Left lung (tissue), 10 donors: Measurements from ENCODE around the gene GTF2IRD1. TPM values are rescaled to one million over a fixed set of nuclear protein-coding genes. Genes with fewer than 3 reads are reported as not detected.
"Not testable (repeated sequence)": the region's sequence is repeated elsewhere in the genome, so short reads cannot be mapped to it uniquely, and the experiment has no call there.

Source experiments
- ATAC-seq: fragments of 200-7000 bp; cut with Tn5 transposase; one replicate; pipeline ENCODE4 v1.9.1; 2020; ENCODE audit warnings: moderate library complexity
- DNase-seq, 4 donors: peaks; one replicate each; pipeline ENCODE4 v3.0.0-alpha.2; 2013 to 2020
- H3K27ac ChIP-seq, 2 donors: fragments of 200-600 bp; sonication (generic) in 1 of 2; one replicate each; pipeline versions ENCODE4 v1.5.0 to v1.8.0; 2020 to 2021
- H3K27me3 ChIP-seq, 2 donors: fragments of 200-600 bp; sonication (generic) in 1 of 2; one replicate each; pipeline versions ENCODE4 v1.5.0 to v1.8.0; 2020 to 2021
- H3K36me3 ChIP-seq, 2 donors: fragments of 200-600 bp; sonication (generic) in 1 of 2; one replicate each; pipeline versions ENCODE4 v1.5.0 to v1.8.0; 2020 to 2021
- H3K4me1 ChIP-seq, 2 donors: fragments of 200-600 bp; one replicate each; pipeline ENCODE4 v1.8.0; 2021
- H3K4me3 ChIP-seq, 2 donors: fragments of 200-600 bp; sonication (generic) in 1 of 2; one replicate each; pipeline versions ENCODE4 v1.5.0 to v1.8.0; 2020 to 2021; ENCODE audit warnings: mild to moderate bottlenecking in 1 of 2
- H3K9me3 ChIP-seq, 2 donors: fragments of 200-600 bp; sonication (generic) in 1 of 2; one replicate each; pipeline versions ENCODE4 v1.5.0 to v1.8.0; 2020 to 2021
- CTCF ChIP-seq, 2 donors: fragments of 200-600 bp; sonication (generic) in 1 of 2; IDR thresholded peaks; one replicate each; pipeline versions ENCODE4 v1.5.0 to v1.8.0; 2021; ENCODE audit warnings: antibody characterized with exemption in 2 of 2
- intact Hi-C, 2 donors: fragments of 100-400 bp; cut with DNase I; formaldehyde crosslinking; loops; one replicate each; pipeline versions ENCODE4 v1.11.2 to v1.14.2; 2022
- polyA plus RNA-seq, 6 donors: library from polyadenylated mRNA; unstranded; fragments of 120-200 nt; gene quantifications; one replicate each; pipeline ENCODE4 v1.2.1, GENCODE V29; 2013; ENCODE audit not compliant: insufficient read length in 6 of 6
- total RNA-seq, 2 donors: library from RNA; stranded (reverse); fragmentation: NEBNext Ultra II Directional; extraction: Animal tissue kit (Norgen Biotek cat#: 25700); gene quantifications; one replicate each; pipeline ENCODE4 v1.2.1, GENCODE V29; 2021
- donor health status: DM: no; HTN: yes; CAD: no.
- donor health status: DM: no; HTN: no; CAD: no.

GTF2IRD1 gene
- total and polyA plus RNA-seq, 8 donors: 20.8 to 40.2 (median 33.9) TPM

GRCh38 chr7:74405899-74406512, 47.7 kb upstream of the GTF2IRD1 start:
- H3K36me3 ChIP-seq: peaks cover 0 to 22% of the 10 kb centered on the region in 2 donors
- no peak for DNase-seq
- no peaks in the 10 kb centered on the region for H3K27me3 ChIP-seq
- ATAC-seq: no peak
- intact Hi-C loops: loop anchor here in 1 of 2 donors (10.0 kb wide), 1 partner anchor 341 kb away; no protein-coding TSS in a partner anchor
- no peak for TF ChIP-seq CTCF (IDR thresholded peaks at IDR 0.05)
- H3K27ac ChIP-seq: no peak overlapping the region
- H3K9me3 ChIP-seq: no peaks in the 10 kb centered on the region
- H3K4me3 ChIP-seq: no peak overlapping the region
- H3K4me1 ChIP-seq: no peaks in the 10 kb centered on the region

GRCh38 chr7:74407958-74408357, 45.7 kb upstream of the GTF2IRD1 start:
- intact Hi-C loops: loop anchor here in 1 of 2 donors (10.0 kb wide), 1 partner anchor 343 kb away; no protein-coding TSS in a partner anchor

GRCh38 chr7:74409571-74409970, 44.1 kb upstream of the GTF2IRD1 start:
- Histone ChIP-seq H3K4me3 (no peak overlapping the region), H3K27ac (no peak overlapping the region), H3K9me3 (no peaks in the 10 kb centered on the region), H3K36me3 (peaks cover 0 to 6% of the 10 kb centered on the region in 2 donors), H3K27me3 (no peaks in the 10 kb centered on the region), H3K4me1 (no peaks in the 10 kb centered on the region)
- DNase-seq (no peak), ATAC-seq (no peak)
- TF ChIP-seq CTCF (IDR thresholded peaks at IDR 0.05): no peak
- intact Hi-C loops: loop anchor here in 1 of 2 donors (10.0 kb wide), 1 partner anchor 345 kb away; no protein-coding TSS in a partner anchor

More at GRCh38 chr7:74407958-74408357, 45.7 kb upstream of the GTF2IRD1 start:
- TF ChIP-seq CTCF (IDR thresholded peaks at IDR 0.05): no peak
- Histone ChIP-seq H3K27me3 (no peaks in the 10 kb centered on the region), H3K9me3 (no peaks in the 10 kb centered on the region), H3K4me1 (no peaks in the 10 kb centered on the region), H3K27ac (no peak overlapping the region), H3K4me3 (no peak overlapping the region), H3K36me3 (peaks cover 0 to 18% of the 10 kb centered on the region in 2 donors)
- ATAC-seq (no peak), DNase-seq (no peak)

GRCh38 chr7:74410772-74411171, 42.9 kb upstream of the GTF2IRD1 start:
- ATAC-seq: no peak
- no peak for TF ChIP-seq CTCF (IDR thresholded peaks at IDR 0.05)
- intact Hi-C loops: no loop called here

GRCh38 chr7:74411571-74411970, 42.1 kb upstream of the GTF2IRD1 start:
- not testable (repeated sequence) for DNase-seq

More at GRCh38 chr7:74410772-74411171, 42.9 kb upstream of the GTF2IRD1 start:
- no peak overlapping the region for H3K27ac ChIP-seq
- H3K4me3 ChIP-seq: no peak overlapping the region
- H3K9me3 ChIP-seq: no peaks in the 10 kb centered on the region
- no peaks in the 10 kb centered on the region for H3K27me3 ChIP-seq
- DNase-seq: peak in 1 of 4 donors; percentile 3
- H3K36me3 ChIP-seq: no peaks in the 10 kb centered on the region
- no peaks in the 10 kb centered on the region for H3K4me1 ChIP-seq

More at GRCh38 chr7:74411571-74411970, 42.1 kb upstream of the GTF2IRD1 start:
- H3K27me3 ChIP-seq, intact Hi-C loops, H3K27ac ChIP-seq, H3K36me3 ChIP-seq, H3K4me1 ChIP-seq, H3K4me3 ChIP-seq, H3K9me3 ChIP-seq, ATAC-seq: not testable (repeated sequence)
